H9 (cell line): ENCODE data around the gene MYB. TPM values are rescaled to one million over a fixed set of nuclear protein-coding genes. Genes with fewer than 3 reads are reported as not detected.

Experiments
- DNase-seq: peaks from one replicate; pipeline ENCODE4 v3.0.0-alpha.2; 2017
- H2AFZ ChIP-seq: one replicate; pipeline ENCODE4 v1.6.1; 2013; ENCODE audit warnings: mild to moderate bottlenecking, low read length, control low read depth, moderate library complexity
- H2AK5ac ChIP-seq: 2 replicates; pipeline ENCODE4 v1.6.1; 2013; ENCODE audit warnings: low read length, control low read depth, mixed read lengths; ENCODE audit not compliant: insufficient read length
- H2BK120ac ChIP-seq: one replicate; pipeline ENCODE4 v1.6.1; 2013; ENCODE audit warnings: low read depth, mild to moderate bottlenecking, low read length, control low read depth, inconsistent platforms; ENCODE audit not compliant: poor library complexity, severe bottlenecking
- H2BK12ac ChIP-seq: 2 replicates; pipeline ENCODE4 v1.6.1; 2013; ENCODE audit warnings: low read length, control low read depth, mixed read lengths, low read depth; ENCODE audit not compliant: insufficient read length
- H2BK15ac ChIP-seq: 2 replicates; pipeline ENCODE4 v1.6.1; 2013; ENCODE audit warnings: low read depth, low read length, control low read depth
- H2BK20ac ChIP-seq: one replicate; pipeline ENCODE4 v1.6.1; 2013; ENCODE audit warnings: low read depth, mild to moderate bottlenecking, low read length, control low read depth, inconsistent platforms; ENCODE audit not compliant: poor library complexity, severe bottlenecking
- H2BK5ac ChIP-seq: 2 replicates; pipeline ENCODE4 v1.6.1; 2013; ENCODE audit warnings: low read length, control low read depth, mixed read lengths; ENCODE audit not compliant: insufficient read length
- H3K14ac ChIP-seq: 2 replicates; pipeline ENCODE4 v1.6.1; 2013; ENCODE audit warnings: low read length, control low read depth; ENCODE audit not compliant: insufficient read depth
- H3K18ac ChIP-seq: 2 replicates; pipeline ENCODE4 v1.6.1; 2013; ENCODE audit warnings: low read depth, mild to moderate bottlenecking, mixed read lengths, low read length, control low read depth; ENCODE audit not compliant: insufficient read length
- H3K23ac ChIP-seq: 2 replicates; pipeline ENCODE4 v1.6.1; 2013; ENCODE audit warnings: low read length, control low read depth, mixed read lengths, low read depth; ENCODE audit not compliant: insufficient read length
- H3K23me2 ChIP-seq: 2 replicates; pipeline ENCODE4 v1.6.1; 2013; ENCODE audit warnings: low read depth, mild to moderate bottlenecking, mixed read lengths, low read length, control low read depth; ENCODE audit not compliant: insufficient read length, poor library complexity, severe bottlenecking
- H3K27ac ChIP-seq: 2 replicates; pipeline ENCODE4 v1.5.1; 2013; ENCODE audit warnings: low read length, control low read depth, mixed read lengths, low read depth; ENCODE audit not compliant: insufficient read length
- H3K27me3 ChIP-seq: 2 replicates; pipeline ENCODE4 v1.6.1; 2013; ENCODE audit warnings: low read length, control low read depth, inconsistent platforms; ENCODE audit not compliant: insufficient read depth
- H3K4ac ChIP-seq: 2 replicates; pipeline ENCODE4 v1.6.1; 2013; ENCODE audit warnings: low read depth, mild to moderate bottlenecking, control low read depth, inconsistent platforms, low read length, moderate library complexity
- H3K4me1 ChIP-seq: 2 replicates; pipeline ENCODE4 v1.6.1; 2013; ENCODE audit warnings: low read length, control low read depth, inconsistent platforms; ENCODE audit not compliant: insufficient read depth
- H3K4me2 ChIP-seq: 2 replicates; pipeline ENCODE4 v1.6.1; 2013; ENCODE audit warnings: low read length, control low read depth, mixed read lengths; ENCODE audit not compliant: insufficient read length, insufficient read depth
- H3K56ac ChIP-seq: 2 replicates; pipeline ENCODE4 v1.6.1; 2013; ENCODE audit warnings: low read depth, mild to moderate bottlenecking, mixed read lengths, low read length, control low read depth; ENCODE audit not compliant: insufficient read length
- H3K79me1 ChIP-seq: 2 replicates; pipeline ENCODE4 v1.6.1; 2013; ENCODE audit warnings: low read depth, mild to moderate bottlenecking, moderate library complexity, low read length, control low read depth, inconsistent platforms; ENCODE audit not compliant: insufficient read depth, poor library complexity, severe bottlenecking
- H3K79me2 ChIP-seq: 2 replicates; pipeline ENCODE4 v1.6.1; 2013; ENCODE audit warnings: low read length, control low read depth, inconsistent platforms; ENCODE audit not compliant: insufficient read depth
- H3K9ac ChIP-seq: 2 replicates; pipeline ENCODE4 v1.6.1; 2013; ENCODE audit warnings: low read length, control low read depth, mixed read lengths; ENCODE audit not compliant: insufficient read length; ENCODE audit errors: extremely low read depth
- H3K9me3 ChIP-seq: one replicate; pipeline ENCODE4 v1.6.1; 2013; ENCODE audit warnings: low read depth, low read length, inconsistent platforms; ENCODE audit not compliant: control insufficient read depth
- H3T11ph ChIP-seq: one replicate; pipeline ENCODE4 v1.6.1; 2013; ENCODE audit warnings: mild to moderate bottlenecking, low read length, control low read depth, inconsistent platforms
- H4K20me1 ChIP-seq: one replicate; pipeline ENCODE4 v1.6.1; 2013; ENCODE audit not compliant: control insufficient read depth, insufficient read length, insufficient read depth
- H4K5ac ChIP-seq: 2 replicates; pipeline ENCODE4 v1.6.1; 2013; ENCODE audit warnings: low read depth, mild to moderate bottlenecking, mixed read lengths, low read length, control low read depth; ENCODE audit not compliant: insufficient read length
- H4K8ac ChIP-seq: replicated peaks from 2 replicates; pipeline ENCODE4 v1.6.1; 2013; ENCODE audit warnings: low read length, control low read depth, mixed read lengths, low read depth; ENCODE audit not compliant: insufficient read length
- H4K91ac ChIP-seq: 2 replicates; pipeline ENCODE4 v1.6.1; 2013; ENCODE audit warnings: low read depth, mild to moderate bottlenecking, moderate library complexity, mixed read lengths, low read length, control low read depth; ENCODE audit not compliant: insufficient read length
- H3K27ac Mint-ChIP-seq, 3 experiments: 2 replicates in 2 of 3; 3 replicates in 1 of 3; pipeline ENCODE4 v1.8.0; 2020 to 2021; ENCODE audit warnings: mixed read lengths in 3 of 3, mild to moderate bottlenecking in 1 of 3, moderate library complexity in 1 of 3
- H3K27me3 Mint-ChIP-seq: 2 replicates; pipeline ENCODE4 v1.8.0; 2021; ENCODE audit warnings: low read depth, mild to moderate bottlenecking, moderate library complexity, mixed read lengths
- H3K36me3 Mint-ChIP-seq, 3 experiments: 2 replicates in 2 of 3; 3 replicates in 1 of 3; pipeline ENCODE4 v1.8.0; 2020 to 2021; ENCODE audit warnings: low read depth in 3 of 3, mixed read lengths in 3 of 3; ENCODE audit not compliant: insufficient read depth in 1 of 3
- H3K4me1 Mint-ChIP-seq, 2 experiments: 2 replicates each; pipeline ENCODE4 v1.8.0; 2020; ENCODE audit warnings: mixed read lengths in 2 of 2
- H3K4me3 Mint-ChIP-seq, 2 experiments: 2 replicates in 1 of 2; 3 replicates in 1 of 2; pipeline ENCODE4 v1.8.0; 2020 to 2021; ENCODE audit warnings: mild to moderate bottlenecking in 2 of 2, mixed read lengths in 2 of 2, moderate library complexity in 1 of 2
- H3K9me3 Mint-ChIP-seq, 2 experiments: 2 replicates in 1 of 2; 3 replicates in 1 of 2; pipeline ENCODE4 v1.8.0; 2020; ENCODE audit warnings: mild to moderate bottlenecking in 2 of 2, mixed read lengths in 2 of 2, moderate library complexity in 1 of 2
- WGBS: extraction: QIAGEN DNeasy Blood & Tissue Kit; methylation state at CpG from one replicate; pipeline ENCODE4 v1.1.7; 2013; ENCODE audit warnings: missing lambda C conversion rate, low lambda C conversion rate, mixed read lengths; ENCODE audit not compliant: insufficient read length; ENCODE audit errors: extremely low coverage; 5-methylcytosine and 5-hydroxymethylcytosine counted together
- total RNA-seq: library from RNA; stranded (reverse); gene quantifications from 2 replicates; pipeline ENCODE4 v1.2.1, GENCODE V29; 2021
- TF ChIP-seq, protein P1 (sequence below): fragments of 200-600 bp; sonication (generic); conservative IDR thresholded peaks from 3 replicates; pipeline ENCODE4 v1.8.0; 2021; ENCODE audit warnings: antibody characterized with exemption, mild to moderate bottlenecking

Gene MYB
- total RNA-seq, 1 experiment from 2014 or later = 5.8 TPM

DNA sequence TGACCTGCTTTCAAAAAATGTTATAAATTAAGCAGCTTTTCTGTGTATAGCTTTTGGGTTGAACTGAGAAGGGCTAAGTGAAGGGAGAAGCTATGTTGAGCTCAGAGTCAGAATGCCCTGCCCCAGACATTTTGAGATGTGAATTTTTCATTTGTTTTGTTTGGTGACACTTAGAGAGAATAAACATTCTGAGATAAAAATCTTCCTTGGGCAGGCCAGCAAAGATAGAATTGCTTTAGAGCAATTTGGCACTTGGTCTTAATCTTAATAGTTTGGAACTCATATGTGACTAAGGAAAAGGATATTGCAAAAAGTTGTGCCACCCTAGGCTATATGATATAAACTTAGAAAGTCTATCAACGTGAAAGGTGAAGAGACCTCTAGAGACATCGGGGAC, 30.2 kb downstream of the MYB start:
- H3K27me3 Mint-ChIP-seq = no peaks in the 10 kb centered on the region
- no peaks in the 10 kb centered on the region for H3K79me1 ChIP-seq
- no peak overlapping the region for H3K23ac ChIP-seq
- no peak overlapping the region for H4K5ac ChIP-seq
- no peaks in the 10 kb centered on the region for H3K9me3 ChIP-seq
- H2BK15ac ChIP-seq = no peak overlapping the region
- TF ChIP-seq, protein P1, sequence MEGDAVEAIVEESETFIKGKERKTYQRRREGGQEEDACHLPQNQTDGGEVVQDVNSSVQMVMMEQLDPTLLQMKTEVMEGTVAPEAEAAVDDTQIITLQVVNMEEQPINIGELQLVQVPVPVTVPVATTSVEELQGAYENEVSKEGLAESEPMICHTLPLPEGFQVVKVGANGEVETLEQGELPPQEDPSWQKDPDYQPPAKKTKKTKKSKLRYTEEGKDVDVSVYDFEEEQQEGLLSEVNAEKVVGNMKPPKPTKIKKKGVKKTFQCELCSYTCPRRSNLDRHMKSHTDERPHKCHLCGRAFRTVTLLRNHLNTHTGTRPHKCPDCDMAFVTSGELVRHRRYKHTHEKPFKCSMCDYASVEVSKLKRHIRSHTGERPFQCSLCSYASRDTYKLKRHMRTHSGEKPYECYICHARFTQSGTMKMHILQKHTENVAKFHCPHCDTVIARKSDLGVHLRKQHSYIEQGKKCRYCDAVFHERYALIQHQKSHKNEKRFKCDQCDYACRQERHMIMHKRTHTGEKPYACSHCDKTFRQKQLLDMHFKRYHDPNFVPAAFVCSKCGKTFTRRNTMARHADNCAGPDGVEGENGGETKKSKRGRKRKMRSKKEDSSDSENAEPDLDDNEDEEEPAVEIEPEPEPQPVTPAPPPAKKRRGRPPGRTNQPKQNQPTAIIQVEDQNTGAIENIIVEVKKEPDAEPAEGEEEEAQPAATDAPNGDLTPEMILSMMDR = no peak
- no peak overlapping the region for H2BK12ac ChIP-seq
- no peaks in the 10 kb centered on the region for H3K23me2 ChIP-seq
- H3K27me3 ChIP-seq = no peaks in the 10 kb centered on the region
- H4K8ac ChIP-seq = no peak overlapping the region
- no peaks in the 10 kb centered on the region for H4K20me1 ChIP-seq
- H3K4me2 ChIP-seq = no peak overlapping the region
- H3K79me2 ChIP-seq = no peaks in the 10 kb centered on the region
- H3K4me3 Mint-ChIP-seq = no peak overlapping the region
- no peak overlapping the region for H3K18ac ChIP-seq
- no peak overlapping the region for H3K9ac ChIP-seq
- no peak overlapping the region for H2BK20ac ChIP-seq
- H3K27ac Mint-ChIP-seq = peak overlapping the region in 1 of 3 experiments; percentile 74; a peak in 2 of 7 replicates
- WGBS = no CpG with 5 or more reads among the region's 2 CpGs
- peaks cover 9 to 10% of the 10 kb centered on the region in 2 experiments; a peak in 4 of 5 replicates for H3K9me3 Mint-ChIP-seq
- no peak overlapping the region for H3K4ac ChIP-seq
- H3T11ph ChIP-seq = no peak overlapping the region
- H2AFZ ChIP-seq = no peak overlapping the region
- H3K14ac ChIP-seq = no peak overlapping the region
- H2AK5ac ChIP-seq = no peak overlapping the region
- no peak for DNase-seq
- H3K4me1 ChIP-seq = peaks cover 2% of the 10 kb centered on the region; the same call in 1 of the 2 replicates
- H3K4me1 Mint-ChIP-seq = peaks cover 12 to 22% of the 10 kb centered on the region in 2 experiments
- H2BK120ac ChIP-seq = no peak overlapping the region
- peaks cover 8 to 33% (median 17%) of the 10 kb centered on the region in 3 experiments for H3K36me3 Mint-ChIP-seq
- no peak overlapping the region for H4K91ac ChIP-seq
- no peak overlapping the region for H3K27ac ChIP-seq
- H2BK5ac ChIP-seq = no peak overlapping the region
- no peak overlapping the region for H3K56ac ChIP-seq
